ENCODE measurements around the gene DMBT1. TPM values are rescaled to one million over a fixed set of nuclear protein-coding genes. Genes with fewer than 3 reads are reported as not detected.

Gene DMBT1
- total and polyA plus RNA-seq, 10 of the 15 experiments (the other 5 are each of a cell fraction or from before 2014, with no cell fraction given), result under 0.01 to 0.13 (median 0.03) TPM; not detected in 5

DNA sequence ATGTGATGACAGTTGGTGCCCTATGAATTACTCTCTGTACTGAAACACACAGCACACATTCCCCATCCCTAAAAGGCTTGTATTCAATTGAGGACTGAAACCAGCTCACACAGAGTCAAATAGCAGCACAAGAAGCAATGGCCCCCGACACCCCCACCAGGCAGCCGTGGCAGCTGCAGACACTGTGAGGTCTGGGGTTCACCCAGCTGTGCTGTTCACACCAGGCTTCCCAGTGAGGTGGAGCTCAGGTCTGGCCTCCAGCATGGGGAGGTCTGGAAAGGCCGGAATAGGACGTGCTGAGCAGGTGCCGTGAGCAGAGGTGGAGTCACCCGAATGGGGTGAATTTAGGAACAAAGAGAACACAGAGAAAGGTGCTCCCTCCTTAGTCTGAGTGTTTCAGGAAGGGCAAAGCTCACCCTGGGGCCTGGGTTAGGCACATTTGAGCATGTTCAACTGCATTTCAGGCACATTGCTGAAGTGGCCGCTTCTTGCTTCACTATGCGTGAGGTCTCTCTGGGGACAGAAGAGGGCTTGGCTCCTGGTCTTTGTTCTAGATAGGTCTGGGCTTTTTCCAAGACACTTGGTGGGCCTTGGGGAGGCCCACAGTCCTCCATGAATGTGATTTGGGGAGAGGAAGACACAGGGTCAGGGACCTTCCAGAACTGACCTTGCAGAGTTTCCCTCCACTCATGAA is 97.9 kb downstream of the DMBT1 start:
- Histone ChIP-seq H3K36me3 (ENCODE audit: control insufficient read depth in 2 of 2, insufficient read depth in 2 of 2, low read length in 1 of 2) (no peaks in the 10 kb centered on the region), H3K9me3 (replicated peaks; ENCODE audit: control insufficient read depth, insufficient read depth, low read length) (no peaks in the 10 kb centered on the region), H2AFZ (ENCODE audit: control insufficient read depth, low read depth, low read length) (no peak overlapping the region), H3K9ac (ENCODE audit: control insufficient read depth, insufficient read depth, low read length) (no peak overlapping the region), H3K4me1 (ENCODE audit: control insufficient read depth, insufficient read depth, low read length) (no peaks in the 10 kb centered on the region), H3K4me2 (ENCODE audit: control insufficient read depth, insufficient read depth) (no peak overlapping the region), H3K4me3 (no peak overlapping the region), H4K20me1 (ENCODE audit: control insufficient read depth, insufficient read depth) (no peaks in the 10 kb centered on the region), H3K79me2 (ENCODE audit: control insufficient read depth, insufficient read depth, low read length) (no peaks in the 10 kb centered on the region), H3K27ac (ENCODE audit: control insufficient read depth, insufficient read depth) (no peak overlapping the region), H3K27me3 (replicated peaks in 1 of 2; ENCODE audit: control insufficient read depth in 2 of 2, insufficient read depth in 2 of 2, low read length in 1 of 2) (peaks cover 5% of the 10 kb centered on the region in 2 experiments)
- POLR2A ChIA-PET, result no interaction called here
- no peak for DNase-seq (ENCODE audit: low read depth, low spot score)
- intact Hi-C loops (cut with micrococcal nuclease; ENCODE audit: unreplicated experiment), result no loop called here
- no peak for FAIRE-seq
- WGBS (ENCODE audit: insufficient coverage, insufficient replicate concordance, low lambda C conversion rate, missing lambda C conversion rate), result 18% methylated on average over 8 of the region's 8 CpGs
- no peak for ATAC-seq
- in situ Hi-C loops (cut with MboI), result no loop called here
- CTCF ChIA-PET, result no interaction called here
- no TSS peak for BruUV-seq (replicated peaks)
- SMC1A ChIA-PET (ENCODE audit: uncharacterized antibody, unreplicated experiment), result interaction anchor here (0.8 kb wide), 1 partner anchor 10 kb away, joined by 3 read pairs; no protein-coding TSS in a partner anchor
- RAD21 ChIA-PET (ENCODE audit: unreplicated experiment), result no interaction called here
- TF ChIP-seq SIN3A (IDR thresholded peaks at IDR 0.05; ENCODE audit: low read depth, low read length) (no peak), GATAD2B (conservative IDR thresholded peaks at IDR 0.05; ENCODE audit: low read depth) (no peak), KDM1A (IDR thresholded peaks at IDR 0.05; ENCODE audit: borderline replicate concordance) (no peak), MEF2B (IDR thresholded peaks at IDR 0.05; ENCODE audit: partially characterized antibody, poor library complexity, severe bottlenecking) (no peak), BACH1 (IDR thresholded peaks at IDR 0.05; ENCODE audit: borderline replicate concordance) (no peak), ZBED1 (IDR thresholded peaks at IDR 0.05; ENCODE audit: borderline replicate concordance) (no peak), ZNF24 (IDR thresholded peaks at IDR 0.05) (no peak), SUPT20H (IDR thresholded peaks at IDR 0.05; ENCODE audit: borderline replicate concordance, control insufficient read depth, low read depth, low read length) (no peak), SUZ12 (IDR thresholded peaks at IDR 0.05; ENCODE audit: unreplicated experiment) (no peak), POLR2A (IDR thresholded peaks at IDR 0.05; ENCODE audit: low read depth, low read length) (no peak), KLF5 (IDR thresholded peaks at IDR 0.05; ENCODE audit: partially characterized antibody) (no peak), TBL1XR1 (IDR thresholded peaks at IDR 0.05; ENCODE audit: low read depth, low read length) (no peak)
- TF ChIP-seq, protein P1, sequence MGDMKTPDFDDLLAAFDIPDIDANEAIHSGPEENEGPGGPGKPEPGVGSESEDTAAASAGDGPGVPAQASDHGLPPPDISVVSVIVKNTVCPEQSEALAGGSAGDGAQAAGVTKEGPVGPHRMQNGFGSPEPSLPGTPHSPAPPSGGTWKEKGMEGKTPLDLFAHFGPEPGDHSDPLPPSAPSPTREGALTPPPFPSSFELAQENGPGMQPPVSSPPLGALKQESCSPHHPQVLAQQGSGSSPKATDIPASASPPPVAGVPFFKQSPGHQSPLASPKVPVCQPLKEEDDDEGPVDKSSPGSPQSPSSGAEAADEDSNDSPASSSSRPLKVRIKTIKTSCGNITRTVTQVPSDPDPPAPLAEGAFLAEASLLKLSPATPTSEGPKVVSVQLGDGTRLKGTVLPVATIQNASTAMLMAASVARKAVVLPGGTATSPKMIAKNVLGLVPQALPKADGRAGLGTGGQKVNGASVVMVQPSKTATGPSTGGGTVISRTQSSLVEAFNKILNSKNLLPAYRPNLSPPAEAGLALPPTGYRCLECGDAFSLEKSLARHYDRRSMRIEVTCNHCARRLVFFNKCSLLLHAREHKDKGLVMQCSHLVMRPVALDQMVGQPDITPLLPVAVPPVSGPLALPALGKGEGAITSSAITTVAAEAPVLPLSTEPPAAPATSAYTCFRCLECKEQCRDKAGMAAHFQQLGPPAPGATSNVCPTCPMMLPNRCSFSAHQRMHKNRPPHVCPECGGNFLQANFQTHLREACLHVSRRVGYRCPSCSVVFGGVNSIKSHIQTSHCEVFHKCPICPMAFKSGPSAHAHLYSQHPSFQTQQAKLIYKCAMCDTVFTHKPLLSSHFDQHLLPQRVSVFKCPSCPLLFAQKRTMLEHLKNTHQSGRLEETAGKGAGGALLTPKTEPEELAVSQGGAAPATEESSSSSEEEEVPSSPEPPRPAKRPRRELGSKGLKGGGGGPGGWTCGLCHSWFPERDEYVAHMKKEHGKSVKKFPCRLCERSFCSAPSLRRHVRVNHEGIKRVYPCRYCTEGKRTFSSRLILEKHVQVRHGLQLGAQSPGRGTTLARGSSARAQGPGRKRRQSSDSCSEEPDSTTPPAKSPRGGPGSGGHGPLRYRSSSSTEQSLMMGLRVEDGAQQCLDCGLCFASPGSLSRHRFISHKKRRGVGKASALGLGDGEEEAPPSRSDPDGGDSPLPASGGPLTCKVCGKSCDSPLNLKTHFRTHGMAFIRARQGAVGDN (IDR thresholded peaks at IDR 0.05), result no peak
- TF ChIP-seq, protein P2, sequence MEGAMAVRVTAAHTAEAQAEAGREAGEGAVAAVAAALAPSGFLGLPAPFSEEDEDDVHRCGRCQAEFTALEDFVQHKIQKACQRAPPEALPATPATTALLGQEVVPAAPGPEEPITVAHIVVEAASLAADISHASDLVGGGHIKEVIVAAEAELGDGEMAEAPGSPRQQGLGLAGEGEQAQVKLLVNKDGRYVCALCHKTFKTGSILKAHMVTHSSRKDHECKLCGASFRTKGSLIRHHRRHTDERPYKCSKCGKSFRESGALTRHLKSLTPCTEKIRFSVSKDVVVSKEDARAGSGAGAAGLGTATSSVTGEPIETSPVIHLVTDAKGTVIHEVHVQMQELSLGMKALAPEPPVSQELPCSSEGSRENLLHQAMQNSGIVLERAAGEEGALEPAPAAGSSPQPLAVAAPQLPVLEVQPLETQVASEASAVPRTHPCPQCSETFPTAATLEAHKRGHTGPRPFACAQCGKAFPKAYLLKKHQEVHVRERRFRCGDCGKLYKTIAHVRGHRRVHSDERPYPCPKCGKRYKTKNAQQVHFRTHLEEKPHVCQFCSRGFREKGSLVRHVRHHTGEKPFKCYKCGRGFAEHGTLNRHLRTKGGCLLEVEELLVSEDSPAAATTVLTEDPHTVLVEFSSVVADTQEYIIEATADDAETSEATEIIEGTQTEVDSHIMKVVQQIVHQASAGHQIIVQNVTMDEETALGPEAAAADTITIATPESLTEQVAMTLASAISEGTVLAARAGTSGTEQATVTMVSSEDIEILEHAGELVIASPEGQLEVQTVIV (IDR thresholded peaks at IDR 0.05; ENCODE audit: borderline replicate concordance, partially characterized antibody), result no peak
- TF ChIP-seq, protein P3, sequence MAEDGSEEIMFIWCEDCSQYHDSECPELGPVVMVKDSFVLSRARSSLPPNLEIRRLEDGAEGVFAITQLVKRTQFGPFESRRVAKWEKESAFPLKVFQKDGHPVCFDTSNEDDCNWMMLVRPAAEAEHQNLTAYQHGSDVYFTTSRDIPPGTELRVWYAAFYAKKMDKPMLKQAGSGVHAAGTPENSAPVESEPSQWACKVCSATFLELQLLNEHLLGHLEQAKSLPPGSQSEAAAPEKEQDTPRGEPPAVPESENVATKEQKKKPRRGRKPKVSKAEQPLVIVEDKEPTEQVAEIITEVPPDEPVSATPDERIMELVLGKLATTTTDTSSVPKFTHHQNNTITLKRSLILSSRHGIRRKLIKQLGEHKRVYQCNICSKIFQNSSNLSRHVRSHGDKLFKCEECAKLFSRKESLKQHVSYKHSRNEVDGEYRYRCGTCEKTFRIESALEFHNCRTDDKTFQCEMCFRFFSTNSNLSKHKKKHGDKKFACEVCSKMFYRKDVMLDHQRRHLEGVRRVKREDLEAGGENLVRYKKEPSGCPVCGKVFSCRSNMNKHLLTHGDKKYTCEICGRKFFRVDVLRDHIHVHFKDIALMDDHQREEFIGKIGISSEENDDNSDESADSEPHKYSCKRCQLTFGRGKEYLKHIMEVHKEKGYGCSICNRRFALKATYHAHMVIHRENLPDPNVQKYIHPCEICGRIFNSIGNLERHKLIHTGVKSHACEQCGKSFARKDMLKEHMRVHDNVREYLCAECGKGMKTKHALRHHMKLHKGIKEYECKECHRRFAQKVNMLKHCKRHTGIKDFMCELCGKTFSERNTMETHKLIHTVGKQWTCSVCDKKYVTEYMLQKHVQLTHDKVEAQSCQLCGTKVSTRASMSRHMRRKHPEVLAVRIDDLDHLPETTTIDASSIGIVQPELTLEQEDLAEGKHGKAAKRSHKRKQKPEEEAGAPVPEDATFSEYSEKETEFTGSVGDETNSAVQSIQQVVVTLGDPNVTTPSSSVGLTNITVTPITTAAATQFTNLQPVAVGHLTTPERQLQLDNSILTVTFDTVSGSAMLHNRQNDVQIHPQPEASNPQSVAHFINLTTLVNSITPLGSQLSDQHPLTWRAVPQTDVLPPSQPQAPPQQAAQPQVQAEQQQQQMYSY (CRISPR knock-in tag; IDR thresholded peaks at IDR 0.05), result no peak

Measured in GM12878 (cell line).